K562 (cell line): ENCODE results near the gene SGPL1.

Experiments used
- CHD1 ChIP-seq: fragments of 200-600 bp; sonication (generic); IDR thresholded peaks from one replicate; pipeline ENCODE4 v1.6.1; 2012; ENCODE audit warnings: mild to moderate bottlenecking, moderate library complexity, low read length, inconsistent platforms
- CTBP1 ChIP-seq: fragments of 450-650 bp; IDR thresholded peaks from 2 replicates; pipeline ENCODE4 v1.6.1; 2016; ENCODE audit warnings: borderline replicate concordance
- GATA2 ChIP-seq: sonication (generic); formaldehyde crosslinking; IDR thresholded peaks from 2 replicates; pipeline ENCODE4 v1.4.0; 2020; ENCODE audit warnings: mild to moderate bottlenecking, missing genetic modification reagents
- HNRNPH1 ChIP-seq: fragments of 200-400 bp; formaldehyde crosslinking; optimal IDR thresholded peaks from 2 replicates; pipeline ENCODE3; 2017; ENCODE audit warnings: low read depth, mild to moderate bottlenecking, low read length, moderate library complexity
- MAZ ChIP-seq, 2 experiments: fragments of 450-650 bp in 1 of 2; sonication (generic) in 1 of 2; formaldehyde crosslinking; IDR thresholded peaks in 1 of 2; conservative IDR thresholded peaks in 1 of 2; 2 replicates each; pipeline versions ENCODE4 v1.4.0 to v1.5.0; 2020; ENCODE audit warnings: mild to moderate bottlenecking in 1 of 2, missing genetic modification reagents in 1 of 2
- NCOA4 ChIP-seq: fragments of 450-650 bp; IDR thresholded peaks from 2 replicates; pipeline ENCODE4 v1.6.1; 2018; ENCODE audit warnings: mild to moderate bottlenecking; ENCODE audit not compliant: partially characterized antibody
- NCOR1 ChIP-seq: fragments of 450-650 bp; IDR thresholded peaks from 2 replicates; pipeline ENCODE4 v1.6.1; 2016; ENCODE audit warnings: mild to moderate bottlenecking, moderate library complexity
- SIX5 ChIP-seq, 2 experiments: IDR thresholded peaks; 2 replicates each; pipeline ENCODE4 v1.6.1; 2011; ENCODE audit warnings: low read length in 2 of 2, borderline replicate concordance in 1 of 2, low read depth in 1 of 2, mild to moderate bottlenecking in 1 of 2, moderate library complexity in 1 of 2; ENCODE audit not compliant: insufficient read depth in 1 of 2
- SMARCC2 ChIP-seq: fragments of 450-650 bp; IDR thresholded peaks from 2 replicates; pipeline ENCODE4 v1.6.1; 2017; ENCODE audit warnings: antibody characterized with exemption, moderate library complexity, mild to moderate bottlenecking, low read depth
- SMC3 ChIP-seq: conservative IDR thresholded peaks from 2 replicates; pipeline ENCODE4 v1.6.1; 2011; ENCODE audit warnings: low read depth, low read length, improper control_type of control experiment; ENCODE audit not compliant: insufficient read depth
- SREBF2 ChIP-seq: sonication (generic); formaldehyde crosslinking; IDR thresholded peaks from 2 replicates; pipeline ENCODE4 v1.4.0; 2020; ENCODE audit warnings: mild to moderate bottlenecking, missing genetic modification reagents
- ZNF347 ChIP-seq: fragments of 450-650 bp; formaldehyde crosslinking; IDR thresholded peaks from 2 replicates; pipeline ENCODE4 v1.4.0; 2020; ENCODE audit warnings: low read depth, mild to moderate bottlenecking, moderate library complexity

GRCh38 chr10:70899096-70899495 lies 83.3 kb downstream of the SGPL1 start:
- TF ChIP-seq SREBF2 (CRISPR knock-in tag) = no peak
- TF ChIP-seq MAZ (CRISPR knock-in tag; conservative IDR thresholded peaks at IDR 0.05 in 1 of 2, IDR thresholded peaks at IDR 0.05 in 1 of 2) = no peak
- no peak for TF ChIP-seq ZNF347 (CRISPR knock-in tag)
- TF ChIP-seq CTBP1 = no peak
- no peak for TF ChIP-seq GATA2 (CRISPR knock-in tag)
- no peak for TF ChIP-seq SIX5 (IDR thresholded peaks at IDR 0.05; ENCODE audit: borderline replicate concordance in 1 of 2, insufficient read depth in 1 of 2, low read depth in 1 of 2, low read length in 2 of 2)
- TF ChIP-seq CHD1 = no peak
- no peak for TF ChIP-seq NCOR1
- TF ChIP-seq NCOA4 = no peak
- no peak for TF ChIP-seq SMC3
- TF ChIP-seq SMARCC2 = no peak
- no peak for TF ChIP-seq HNRNPH1
